HCT116 (cell line): Measurements from ENCODE around the gene KIAA1671.
A peak's percentile ranks its signal among the peaks of the same experiment; 100 is the strongest.

ENCODE experiments used
- ATF3 ChIP-seq: IDR thresholded peaks from 2 replicates; pipeline ENCODE4 v1.6.1; 2012
- CTCF ChIP-seq, 3 experiments: fragments of 200-600 bp in 1 of 3; sonication (generic) in 1 of 3; IDR thresholded peaks in 2 of 3; conservative IDR thresholded peaks in 1 of 3; 2 replicates each; pipeline ENCODE4 v1.5.1; 2012 to 2017; ENCODE audit warnings: low read depth in 2 of 3, low read length in 2 of 3, antibody characterized with exemption in 1 of 3, borderline replicate concordance in 1 of 3, control low read depth in 1 of 3, mild to moderate bottlenecking in 1 of 3, mixed read lengths in 1 of 3, mixed run types in 1 of 3, moderate library complexity in 1 of 3; ENCODE audit not compliant: insufficient read depth in 1 of 3
- EGR1 ChIP-seq: IDR thresholded peaks from 2 replicates; pipeline ENCODE4 v1.6.1; 2012; ENCODE audit warnings: low read depth
- ELF1 ChIP-seq: IDR thresholded peaks from 2 replicates; pipeline ENCODE4 v1.6.1; 2012; ENCODE audit warnings: low read depth, borderline replicate concordance
- EZH2 ChIP-seq: fragments of 200-600 bp; sonication (generic); IDR thresholded peaks from 2 replicates; pipeline ENCODE4 v1.6.1; 2017; ENCODE audit warnings: antibody characterized with exemption, mixed run types
- FOSL1 ChIP-seq: IDR thresholded peaks from 2 replicates; pipeline ENCODE4 v1.6.1; 2012; ENCODE audit warnings: low read depth
- POLR2A ChIP-seq: IDR thresholded peaks from 2 replicates; pipeline ENCODE4 v1.7.0; 2011; ENCODE audit warnings: borderline replicate concordance; ENCODE audit not compliant: insufficient read depth, insufficient read length; ENCODE audit errors: extremely low read depth
- REST ChIP-seq: IDR thresholded peaks from 2 replicates; pipeline ENCODE4 v1.6.1; 2012; ENCODE audit warnings: low read depth
- SIN3A ChIP-seq: IDR thresholded peaks from 2 replicates; pipeline ENCODE4 v1.6.1; 2012; ENCODE audit warnings: low read depth
- SRF ChIP-seq: IDR thresholded peaks from 2 replicates; pipeline ENCODE4 v1.6.1; 2012; ENCODE audit warnings: low read depth
- YY1 ChIP-seq: IDR thresholded peaks from 2 replicates; pipeline ENCODE4 v1.6.1; 2011; ENCODE audit warnings: low read length, low read depth, moderate library complexity, mild to moderate bottlenecking; ENCODE audit not compliant: insufficient replicate concordance; ENCODE audit errors: extremely low read depth

GRCh38 chr22:24938741-24939341 is 13.7 kb upstream of the KIAA1671 start:
- TF ChIP-seq CTCF (IDR thresholded peaks at IDR 0.05 in 2 of 3, conservative IDR thresholded peaks at IDR 0.05 in 1 of 3; ENCODE audit: borderline replicate concordance in 1 of 3, insufficient read depth in 1 of 3, low read depth in 2 of 3, low read length in 2 of 3): peak; percentile 65 to 78 (median 76); a peak in 5 of 6 replicates
- no peak for TF ChIP-seq ATF3
- no peak for TF ChIP-seq SIN3A
- TF ChIP-seq EGR1: no peak
- no peak for TF ChIP-seq EZH2
- peak; percentile 53 for TF ChIP-seq YY1
- TF ChIP-seq ELF1: no peak
- no peak for TF ChIP-seq SRF
- TF ChIP-seq FOSL1: no peak
- no peak for TF ChIP-seq POLR2A
- TF ChIP-seq REST: no peak
